GM12878 (cell line): ENCODE data around the gene CEBPE. TPM values are rescaled to one million over a fixed set of nuclear protein-coding genes. Genes with fewer than 3 reads are reported as not detected.

ENCODE experiments used
- ATF7 ChIP-seq: fragments of 450-650 bp; IDR thresholded peaks from 2 replicates; pipeline ENCODE4 v1.6.1; 2016; ENCODE audit warnings: low read depth, mild to moderate bottlenecking
- ESRRA ChIP-seq: IDR thresholded peaks from 2 replicates; pipeline ENCODE4 v1.6.1; 2012; ENCODE audit warnings: mild to moderate bottlenecking, low read length, improper control_type of control experiment
- EZH2 ChIP-seq: IDR thresholded peaks from 2 replicates; pipeline ENCODE4 v1.6.1; 2012; ENCODE audit warnings: low read depth, mild to moderate bottlenecking, control low read depth, inconsistent platforms, low read length, borderline replicate concordance; ENCODE audit not compliant: control insufficient read depth
- HCFC1 ChIP-seq: fragments of 150-350 bp; IDR thresholded peaks from 2 replicates; pipeline ENCODE4 v1.6.1; 2014; ENCODE audit warnings: low read length
- HDGF ChIP-seq: fragments of 450-650 bp; IDR thresholded peaks from 2 replicates; pipeline ENCODE4 v1.6.1; 2016; ENCODE audit warnings: antibody characterized with exemption
- IRF4 ChIP-seq: IDR thresholded peaks from 2 replicates; pipeline ENCODE4 v1.6.1; 2011; ENCODE audit warnings: low read depth, low read length
- LARP7 ChIP-seq: fragments of 450-650 bp; IDR thresholded peaks from 2 replicates; pipeline ENCODE4 v1.6.1; 2017; ENCODE audit warnings: mild to moderate bottlenecking
- NR2F1 ChIP-seq: fragments of 450-650 bp; conservative IDR thresholded peaks from 2 replicates; pipeline ENCODE4 v1.6.1; 2017; ENCODE audit warnings: mild to moderate bottlenecking
- RB1 ChIP-seq: fragments of 450-650 bp; formaldehyde crosslinking; IDR thresholded peaks from 2 replicates; pipeline ENCODE4 v1.6.1; 2017; ENCODE audit warnings: mild to moderate bottlenecking, borderline replicate concordance
- STAT1 ChIP-seq: fragments of 450-650 bp; conservative IDR thresholded peaks from 2 replicates; pipeline ENCODE4 v1.6.1; 2014; ENCODE audit warnings: antibody characterized with exemption, mild to moderate bottlenecking
- TARDBP ChIP-seq: IDR thresholded peaks from 2 replicates; pipeline ENCODE4 v1.6.1; 2016; ENCODE audit warnings: borderline replicate concordance
- ZNF24 ChIP-seq: fragments of 450-650 bp; IDR thresholded peaks from 2 replicates; pipeline ENCODE4 v1.6.1; 2017; ENCODE audit warnings: antibody characterized with exemption, mild to moderate bottlenecking
- ZNF384 ChIP-seq: IDR thresholded peaks from 2 replicates; pipeline ENCODE4 v1.6.1; 2012; ENCODE audit warnings: low read depth, mild to moderate bottlenecking, low read length, improper control_type of control experiment, borderline replicate concordance
- polyA plus RNA-seq, 11 experiments: library from polyadenylated mRNA; depleted of rRNA in 4 of 11; unstranded in 6 of 11; stranded (reverse) in 5 of 11; fragments of >200 nt; fragmentation: Nextera tagmentation in 4 of 11; fragmentation: Illumina TruSeq in 1 of 11; extraction: Ambion mirVana in 4 of 11; extraction: Trizol in 1 of 11; gene quantifications; 1 replicate in 1 of 11; 2 replicates in 10 of 11; pipeline versions ENCODE4 v1.2.1 to v1.2.3, GENCODE V29; 2011 to 2016; ENCODE audit warnings: inconsistent platforms in 2 of 11, missing spikeins in 2 of 11, low read depth in 1 of 11
- total RNA-seq, 4 experiments: library from RNA; depleted of rRNA in 3 of 4; stranded (reverse); fragments of >200 nt in 3 of 4; fragmentation: Illumina TruSeq in 1 of 4; extraction: Trizol in 1 of 4; gene quantifications; 2 replicates each; pipeline versions ENCODE4 v1.2.1 to v1.2.3, GENCODE V29; 2013 to 2021
- TF ChIP-seq, protein P1 (sequence below): IDR thresholded peaks from 2 replicates; pipeline ENCODE4 v1.6.1; 2012; ENCODE audit warnings: low read depth, low read length, improper control_type of control experiment
- TF ChIP-seq, protein P2 (sequence below): IDR thresholded peaks from 2 replicates; pipeline ENCODE4 v1.6.1; 2012; ENCODE audit warnings: mild to moderate bottlenecking, low read depth, low read length
- TF ChIP-seq, protein P3 (sequence below): fragments of 450-650 bp; IDR thresholded peaks from 2 replicates; pipeline ENCODE4 v1.6.1; 2016; ENCODE audit warnings: mild to moderate bottlenecking, moderate library complexity, borderline replicate concordance
- TF ChIP-seq, protein P4 (sequence below): IDR thresholded peaks from 2 replicates; pipeline ENCODE4 v1.6.1; 2011; ENCODE audit warnings: low read depth, low read length, improper control_type of control experiment, borderline replicate concordance

CEBPE gene
- total and polyA plus RNA-seq, 10 of the 15 experiments (the other 5 are each of a cell fraction or from before 2014, with no cell fraction given), result 0.09 to 0.45 (median 0.24) TPM; not detected in 7

DNA sequence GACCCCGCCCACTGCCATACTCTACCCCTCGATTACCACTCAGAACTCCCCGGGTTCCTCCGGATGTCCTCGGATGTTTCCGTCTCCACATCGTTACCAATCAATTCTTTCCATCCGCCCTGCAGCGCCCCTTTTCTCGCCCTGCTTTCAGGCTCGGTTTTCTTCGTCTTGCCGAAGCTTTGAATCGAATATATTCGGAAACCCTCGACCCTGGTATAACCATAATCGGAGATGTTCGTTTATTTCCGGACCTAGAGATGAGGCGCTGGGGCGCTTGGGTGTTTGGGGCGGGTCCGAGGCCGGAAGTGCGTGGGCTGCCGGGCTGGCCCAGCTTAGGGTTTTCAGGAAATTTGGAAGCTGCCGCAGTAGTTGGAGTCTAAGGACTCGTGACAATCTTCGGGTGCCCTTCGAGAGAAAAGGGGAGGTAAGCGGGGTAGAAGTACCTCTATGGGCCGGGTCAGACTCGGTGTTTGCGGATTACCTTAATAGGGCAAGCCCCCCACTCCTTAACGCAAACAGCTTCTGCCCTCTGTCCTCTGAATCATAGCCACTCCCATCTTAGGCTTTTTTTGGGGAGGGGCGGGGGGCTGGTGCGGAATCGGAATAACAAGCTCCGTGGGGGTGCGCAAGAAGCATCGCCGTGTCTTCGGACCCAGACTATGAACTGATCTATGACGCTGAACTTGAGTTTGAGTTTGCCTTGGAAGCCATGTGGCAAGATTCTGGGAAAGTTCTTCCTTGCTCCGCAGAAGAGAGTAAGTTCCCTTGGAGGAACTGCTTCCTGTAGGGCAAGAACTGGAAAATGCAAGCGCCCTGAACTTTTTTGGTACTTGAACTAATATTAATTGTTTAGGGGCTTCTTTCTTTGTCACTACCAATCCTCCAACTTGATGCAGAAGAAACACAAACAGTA, 23.6 kb downstream of the CEBPE start, which contains the start of gene C14orf119 (continued):
- no peak for TF ChIP-seq STAT1
- peak; percentile 66 for TF ChIP-seq ATF7
- TF ChIP-seq EZH2, result no peak
- TF ChIP-seq ZNF24, result no peak
- TF ChIP-seq ZNF384, result no peak
- TF ChIP-seq NR2F1, result peak; percentile 30; the same call in 1 of the 2 replicates
- TF ChIP-seq ESRRA, result no peak
- peak; percentile 42; the same call in 1 of the 2 replicates for TF ChIP-seq HCFC1
- no peak for TF ChIP-seq TARDBP
- TF ChIP-seq, protein P1, sequence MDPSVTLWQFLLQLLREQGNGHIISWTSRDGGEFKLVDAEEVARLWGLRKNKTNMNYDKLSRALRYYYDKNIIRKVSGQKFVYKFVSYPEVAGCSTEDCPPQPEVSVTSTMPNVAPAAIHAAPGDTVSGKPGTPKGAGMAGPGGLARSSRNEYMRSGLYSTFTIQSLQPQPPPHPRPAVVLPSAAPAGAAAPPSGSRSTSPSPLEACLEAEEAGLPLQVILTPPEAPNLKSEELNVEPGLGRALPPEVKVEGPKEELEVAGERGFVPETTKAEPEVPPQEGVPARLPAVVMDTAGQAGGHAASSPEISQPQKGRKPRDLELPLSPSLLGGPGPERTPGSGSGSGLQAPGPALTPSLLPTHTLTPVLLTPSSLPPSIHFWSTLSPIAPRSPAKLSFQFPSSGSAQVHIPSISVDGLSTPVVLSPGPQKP, result peak; percentile 79; the same call in 1 of the 2 replicates
- TF ChIP-seq IRF4, result 0 out of 2 replicates have a peak, but pooled peaks have one; percentile 9
- TF ChIP-seq, protein P2, sequence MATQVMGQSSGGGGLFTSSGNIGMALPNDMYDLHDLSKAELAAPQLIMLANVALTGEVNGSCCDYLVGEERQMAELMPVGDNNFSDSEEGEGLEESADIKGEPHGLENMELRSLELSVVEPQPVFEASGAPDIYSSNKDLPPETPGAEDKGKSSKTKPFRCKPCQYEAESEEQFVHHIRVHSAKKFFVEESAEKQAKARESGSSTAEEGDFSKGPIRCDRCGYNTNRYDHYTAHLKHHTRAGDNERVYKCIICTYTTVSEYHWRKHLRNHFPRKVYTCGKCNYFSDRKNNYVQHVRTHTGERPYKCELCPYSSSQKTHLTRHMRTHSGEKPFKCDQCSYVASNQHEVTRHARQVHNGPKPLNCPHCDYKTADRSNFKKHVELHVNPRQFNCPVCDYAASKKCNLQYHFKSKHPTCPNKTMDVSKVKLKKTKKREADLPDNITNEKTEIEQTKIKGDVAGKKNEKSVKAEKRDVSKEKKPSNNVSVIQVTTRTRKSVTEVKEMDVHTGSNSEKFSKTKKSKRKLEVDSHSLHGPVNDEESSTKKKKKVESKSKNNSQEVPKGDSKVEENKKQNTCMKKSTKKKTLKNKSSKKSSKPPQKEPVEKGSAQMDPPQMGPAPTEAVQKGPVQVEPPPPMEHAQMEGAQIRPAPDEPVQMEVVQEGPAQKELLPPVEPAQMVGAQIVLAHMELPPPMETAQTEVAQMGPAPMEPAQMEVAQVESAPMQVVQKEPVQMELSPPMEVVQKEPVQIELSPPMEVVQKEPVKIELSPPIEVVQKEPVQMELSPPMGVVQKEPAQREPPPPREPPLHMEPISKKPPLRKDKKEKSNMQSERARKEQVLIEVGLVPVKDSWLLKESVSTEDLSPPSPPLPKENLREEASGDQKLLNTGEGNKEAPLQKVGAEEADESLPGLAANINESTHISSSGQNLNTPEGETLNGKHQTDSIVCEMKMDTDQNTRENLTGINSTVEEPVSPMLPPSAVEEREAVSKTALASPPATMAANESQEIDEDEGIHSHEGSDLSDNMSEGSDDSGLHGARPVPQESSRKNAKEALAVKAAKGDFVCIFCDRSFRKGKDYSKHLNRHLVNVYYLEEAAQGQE, result no peak
- 0 out of 2 replicates have a peak, but pooled peaks have one; percentile 21 for TF ChIP-seq RB1
- TF ChIP-seq, protein P3, sequence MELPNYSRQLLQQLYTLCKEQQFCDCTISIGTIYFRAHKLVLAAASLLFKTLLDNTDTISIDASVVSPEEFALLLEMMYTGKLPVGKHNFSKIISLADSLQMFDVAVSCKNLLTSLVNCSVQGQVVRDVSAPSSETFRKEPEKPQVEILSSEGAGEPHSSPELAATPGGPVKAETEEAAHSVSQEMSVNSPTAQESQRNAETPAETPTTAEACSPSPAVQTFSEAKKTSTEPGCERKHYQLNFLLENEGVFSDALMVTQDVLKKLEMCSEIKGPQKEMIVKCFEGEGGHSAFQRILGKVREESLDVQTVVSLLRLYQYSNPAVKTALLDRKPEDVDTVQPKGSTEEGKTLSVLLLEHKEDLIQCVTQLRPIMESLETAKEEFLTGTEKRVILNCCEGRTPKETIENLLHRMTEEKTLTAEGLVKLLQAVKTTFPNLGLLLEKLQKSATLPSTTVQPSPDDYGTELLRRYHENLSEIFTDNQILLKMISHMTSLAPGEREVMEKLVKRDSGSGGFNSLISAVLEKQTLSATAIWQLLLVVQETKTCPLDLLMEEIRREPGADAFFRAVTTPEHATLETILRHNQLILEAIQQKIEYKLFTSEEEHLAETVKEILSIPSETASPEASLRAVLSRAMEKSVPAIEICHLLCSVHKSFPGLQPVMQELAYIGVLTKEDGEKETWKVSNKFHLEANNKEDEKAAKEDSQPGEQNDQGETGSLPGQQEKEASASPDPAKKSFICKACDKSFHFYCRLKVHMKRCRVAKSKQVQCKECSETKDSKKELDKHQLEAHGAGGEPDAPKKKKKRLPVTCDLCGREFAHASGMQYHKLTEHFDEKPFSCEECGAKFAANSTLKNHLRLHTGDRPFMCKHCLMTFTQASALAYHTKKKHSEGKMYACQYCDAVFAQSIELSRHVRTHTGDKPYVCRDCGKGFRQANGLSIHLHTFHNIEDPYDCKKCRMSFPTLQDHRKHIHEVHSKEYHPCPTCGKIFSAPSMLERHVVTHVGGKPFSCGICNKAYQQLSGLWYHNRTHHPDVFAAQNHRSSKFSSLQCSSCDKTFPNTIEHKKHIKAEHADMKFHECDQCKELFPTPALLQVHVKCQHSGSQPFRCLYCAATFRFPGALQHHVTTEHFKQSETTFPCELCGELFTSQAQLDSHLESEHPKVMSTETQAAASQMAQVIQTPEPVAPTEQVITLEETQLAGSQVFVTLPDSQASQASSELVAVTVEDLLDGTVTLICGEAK, result peak; percentile 70; the same call in 1 of the 2 replicates
- peak; percentile 24; the same call in 1 of the 2 replicates for TF ChIP-seq LARP7
- TF ChIP-seq HDGF, result peak; percentile 92; the same call in 1 of the 2 replicates
- TF ChIP-seq, protein P4, sequence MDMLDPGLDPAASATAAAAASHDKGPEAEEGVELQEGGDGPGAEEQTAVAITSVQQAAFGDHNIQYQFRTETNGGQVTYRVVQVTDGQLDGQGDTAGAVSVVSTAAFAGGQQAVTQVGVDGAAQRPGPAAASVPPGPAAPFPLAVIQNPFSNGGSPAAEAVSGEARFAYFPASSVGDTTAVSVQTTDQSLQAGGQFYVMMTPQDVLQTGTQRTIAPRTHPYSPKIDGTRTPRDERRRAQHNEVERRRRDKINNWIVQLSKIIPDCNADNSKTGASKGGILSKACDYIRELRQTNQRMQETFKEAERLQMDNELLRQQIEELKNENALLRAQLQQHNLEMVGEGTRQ, result no peak
